Mesothelial cell of epicardium (in vitro differentiated cells): ENCODE measurements around the gene STMND1. TPM values are rescaled to one million over a fixed set of nuclear protein-coding genes. Genes with fewer than 3 reads are reported as not detected.

ENCODE experiments used
- DNase-seq, 2 experiments: peaks; one replicate each; pipeline ENCODE4 v3.0.0; 2021; ENCODE audit warnings: low spot score in 2 of 2; ENCODE audit not compliant: unreplicated experiment in 2 of 2
- H3K27ac Mint-ChIP-seq: 2 replicates; pipeline ENCODE4 v1.8.0; 2021; ENCODE audit warnings: mixed read lengths
- H3K27me3 Mint-ChIP-seq: 2 replicates; pipeline ENCODE4 v1.8.0; 2021; ENCODE audit warnings: low read depth, mixed read lengths
- H3K36me3 Mint-ChIP-seq: 2 replicates; pipeline ENCODE4 v1.8.0; 2021; ENCODE audit warnings: mixed read lengths
- H3K4me1 Mint-ChIP-seq: 2 replicates; pipeline ENCODE4 v1.8.0; 2021; ENCODE audit warnings: mixed read lengths
- H3K4me3 Mint-ChIP-seq: 2 replicates; pipeline ENCODE4 v1.8.0; 2021; ENCODE audit warnings: mild to moderate bottlenecking, moderate library complexity, mixed read lengths
- H3K9me3 Mint-ChIP-seq: 2 replicates; pipeline ENCODE4 v1.8.0; 2021; ENCODE audit warnings: mixed read lengths
- total RNA-seq: library from RNA; stranded (reverse); gene quantifications from 3 replicates; pipeline ENCODE4 v1.2.1, GENCODE V29; 2021
- TF ChIP-seq, protein P1 (sequence below): fragments of 200-600 bp; sonication (generic); IDR thresholded peaks from one replicate; pipeline ENCODE4 v1.5.0; 2021; ENCODE audit warnings: antibody characterized with exemption; ENCODE audit not compliant: unreplicated experiment

Gene STMND1
- total RNA-seq, 1 donor from 2014 or later: 0.38 TPM

DNA sequence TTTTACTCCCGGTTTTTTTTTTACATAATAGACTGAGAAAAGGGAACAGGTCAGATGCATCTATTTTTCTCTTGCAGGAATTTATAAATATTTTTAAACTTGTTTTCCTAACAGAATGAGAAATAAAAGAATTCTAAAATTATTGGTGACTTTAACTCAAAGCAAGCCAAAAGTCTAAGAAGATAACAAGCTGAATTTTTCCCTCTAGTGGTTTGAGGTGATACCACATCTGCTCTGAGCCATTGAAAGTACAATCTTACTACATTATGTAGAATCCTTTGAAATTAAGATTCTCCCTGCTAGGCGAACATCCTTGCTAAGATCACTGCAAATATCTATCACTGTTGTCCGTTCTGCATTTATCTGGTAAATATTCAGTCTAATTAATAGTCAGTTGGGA is 10.7 kb upstream of the STMND1 start:
- TF ChIP-seq, protein P1, sequence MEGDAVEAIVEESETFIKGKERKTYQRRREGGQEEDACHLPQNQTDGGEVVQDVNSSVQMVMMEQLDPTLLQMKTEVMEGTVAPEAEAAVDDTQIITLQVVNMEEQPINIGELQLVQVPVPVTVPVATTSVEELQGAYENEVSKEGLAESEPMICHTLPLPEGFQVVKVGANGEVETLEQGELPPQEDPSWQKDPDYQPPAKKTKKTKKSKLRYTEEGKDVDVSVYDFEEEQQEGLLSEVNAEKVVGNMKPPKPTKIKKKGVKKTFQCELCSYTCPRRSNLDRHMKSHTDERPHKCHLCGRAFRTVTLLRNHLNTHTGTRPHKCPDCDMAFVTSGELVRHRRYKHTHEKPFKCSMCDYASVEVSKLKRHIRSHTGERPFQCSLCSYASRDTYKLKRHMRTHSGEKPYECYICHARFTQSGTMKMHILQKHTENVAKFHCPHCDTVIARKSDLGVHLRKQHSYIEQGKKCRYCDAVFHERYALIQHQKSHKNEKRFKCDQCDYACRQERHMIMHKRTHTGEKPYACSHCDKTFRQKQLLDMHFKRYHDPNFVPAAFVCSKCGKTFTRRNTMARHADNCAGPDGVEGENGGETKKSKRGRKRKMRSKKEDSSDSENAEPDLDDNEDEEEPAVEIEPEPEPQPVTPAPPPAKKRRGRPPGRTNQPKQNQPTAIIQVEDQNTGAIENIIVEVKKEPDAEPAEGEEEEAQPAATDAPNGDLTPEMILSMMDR: peak; percentile 74

DNA sequence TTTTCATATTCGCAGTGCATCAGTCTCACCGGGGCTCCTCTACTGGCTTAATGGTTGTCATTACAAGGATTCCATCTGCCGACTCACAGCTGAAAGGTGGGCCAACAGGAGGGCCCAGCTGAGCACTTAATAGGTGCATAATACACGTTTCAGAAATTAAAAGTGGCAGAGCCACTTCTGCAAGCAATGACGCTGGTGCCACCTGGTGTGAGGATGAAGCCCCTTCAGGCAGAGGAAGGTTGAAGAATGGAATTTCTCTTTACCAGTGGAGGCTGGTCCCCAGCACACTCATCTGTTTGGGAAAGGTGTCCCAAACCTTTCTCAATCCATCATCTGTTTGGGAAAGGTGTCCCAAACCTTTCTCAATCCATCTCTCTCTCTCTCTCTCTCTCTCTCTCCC is 8.2 kb upstream of the STMND1 start:
- H3K9me3 Mint-ChIP-seq: peaks cover 17% of the 10 kb centered on the region

More for the DNA sequence above, 10.7 kb upstream of the STMND1 start:
- Mint-ChIP-seq H3K4me3 (no peak overlapping the region), H3K36me3 (peaks cover 2% of the 10 kb centered on the region), H3K4me1 (peaks cover 5% of the 10 kb centered on the region), H3K9me3 (peaks cover 17% of the 10 kb centered on the region), H3K27ac (no peak overlapping the region), H3K27me3 (peaks cover 2% of the 10 kb centered on the region)
- DNase-seq: no peak

DNA sequence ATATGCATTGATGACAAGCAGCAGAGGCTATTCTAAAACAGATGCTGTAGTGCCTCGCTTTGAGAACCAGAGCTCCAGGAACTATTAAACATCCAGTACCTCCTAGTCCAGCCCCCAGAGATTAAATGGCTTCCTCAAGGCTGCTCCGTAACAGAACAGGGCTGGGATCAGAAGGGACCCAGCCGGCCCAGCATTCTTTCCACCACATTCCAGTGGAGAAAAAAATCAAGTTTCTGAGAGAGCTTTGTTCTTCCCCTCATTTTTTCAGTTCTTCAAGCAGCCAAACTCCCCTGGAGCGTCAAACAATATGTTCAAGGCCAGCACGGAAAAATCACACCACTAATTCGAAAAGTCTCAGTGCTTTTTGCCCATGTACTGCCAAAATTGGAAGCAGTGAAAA is 5.8 kb upstream of the STMND1 start:
- no peaks in the 10 kb centered on the region for H3K9me3 Mint-ChIP-seq
- H3K4me1 Mint-ChIP-seq: peaks cover 14% of the 10 kb centered on the region
- peak overlapping the region; percentile 86 for H3K27ac Mint-ChIP-seq
- H3K4me3 Mint-ChIP-seq: peak overlapping the region; percentile 29
- H3K36me3 Mint-ChIP-seq: no peaks in the 10 kb centered on the region
- DNase-seq: no peak
- H3K27me3 Mint-ChIP-seq: peaks cover 9% of the 10 kb centered on the region
- TF ChIP-seq, protein P1: no peak

More for the DNA sequence above, 8.2 kb upstream of the STMND1 start:
- H3K4me3 Mint-ChIP-seq: no peak overlapping the region
- no peaks in the 10 kb centered on the region for H3K27me3 Mint-ChIP-seq
- H3K4me1 Mint-ChIP-seq: peaks cover 13% of the 10 kb centered on the region
- DNase-seq: no peak
- TF ChIP-seq, protein P1: no peak
- H3K36me3 Mint-ChIP-seq: peaks cover 2% of the 10 kb centered on the region
- no peak overlapping the region for H3K27ac Mint-ChIP-seq

GRCh38 chr6:17096652-17097051 is 5.2 kb upstream of the STMND1 start:
- DNase-seq: no peak
- no peaks in the 10 kb centered on the region for H3K9me3 Mint-ChIP-seq
- no peak overlapping the region for H3K4me3 Mint-ChIP-seq
- peaks cover 13% of the 10 kb centered on the region for H3K27me3 Mint-ChIP-seq
- H3K36me3 Mint-ChIP-seq: no peaks in the 10 kb centered on the region
- H3K27ac Mint-ChIP-seq: no peak overlapping the region
- TF ChIP-seq, protein P1: no peak
- peaks cover 18% of the 10 kb centered on the region for H3K4me1 Mint-ChIP-seq

GRCh38 chr6:17097982-17098381 is 3.9 kb upstream of the STMND1 start:
- Mint-ChIP-seq H3K36me3 (no peaks in the 10 kb centered on the region), H3K4me3 (no peak overlapping the region), H3K27ac (no peak overlapping the region), H3K27me3 (peaks cover 26% of the 10 kb centered on the region), H3K4me1 (peaks cover 27% of the 10 kb centered on the region), H3K9me3 (no peaks in the 10 kb centered on the region)
- TF ChIP-seq, protein P1: no peak
- no peak for DNase-seq

DNA sequence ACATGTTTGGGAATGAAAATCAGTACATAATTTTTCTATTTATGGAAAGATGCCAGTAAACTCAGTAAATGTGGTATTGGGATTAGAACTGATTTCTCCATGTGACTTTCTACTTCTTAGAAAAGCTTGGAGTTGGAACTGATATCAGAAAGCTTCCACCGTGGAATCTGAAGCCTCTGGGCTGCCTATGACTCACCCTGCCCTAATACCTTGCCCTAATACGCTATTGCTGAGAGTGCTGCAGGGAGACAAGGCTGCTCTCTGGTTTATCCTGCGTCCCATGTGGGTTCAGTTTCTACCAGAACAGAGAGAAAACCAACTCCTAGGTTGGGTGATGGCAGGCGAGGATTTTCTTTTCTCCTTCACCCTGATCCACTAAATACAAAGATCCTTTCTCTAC is 3.3 kb upstream of the STMND1 start:
- TF ChIP-seq, protein P1: no peak
- H3K9me3 Mint-ChIP-seq: no peaks in the 10 kb centered on the region
- peaks cover 27% of the 10 kb centered on the region for H3K4me1 Mint-ChIP-seq
- no peaks in the 10 kb centered on the region for H3K36me3 Mint-ChIP-seq
- H3K27ac Mint-ChIP-seq: no peak overlapping the region
- peaks cover 30% of the 10 kb centered on the region for H3K27me3 Mint-ChIP-seq
- H3K4me3 Mint-ChIP-seq: no peak overlapping the region
- no peak for DNase-seq
